ENCODE data around the gene PIGO.

Gene PIGO

GRCh38 chr9:35102769-35103659 lies 6.6 kb upstream of the PIGO start, which contains the start of gene STOML2:
Gene STOML2, minus strand, starts transcription at chr9:35103131. Its CDS starts 37 bp downstream, at chr9:35103094.
- peak within 1 kb of the TSS; percentile 66 for H3K4me3 ChIP-seq (ENCODE audit: low read length)
- H3K4me1 ChIP-seq (ENCODE audit: insufficient read depth, low read length): peaks cover 32% of the 10 kb centered on the region
- H2AFZ ChIP-seq (ENCODE audit: low read depth, low read length): peak within 1 kb of the TSS; percentile 13
- H3K9me3 ChIP-seq (ENCODE audit: low read length): no peaks in the 10 kb centered on the region
- H3K27me3 ChIP-seq (ENCODE audit: insufficient read depth, low read length): no peaks in the 10 kb centered on the region
- H3K36me3 ChIP-seq (ENCODE audit: insufficient read depth, low read length): peaks cover 44% of the 10 kb centered on the region

- Histone ChIP-seq H3K27me3 (ENCODE audit: insufficient read depth, low read length) (no peaks in the 10 kb centered on the region), H3K9me3 (ENCODE audit: low read length) (no peaks in the 10 kb centered on the region), H2AFZ (ENCODE audit: low read depth, low read length) (peak overlapping the region; percentile 13), H3K4me3 (ENCODE audit: low read length) (peak overlapping the region; percentile 66), H3K36me3 (ENCODE audit: insufficient read depth, low read length) (peaks cover 43% of the 10 kb centered on the region), H3K4me1 (ENCODE audit: insufficient read depth, low read length) (peaks cover 32% of the 10 kb centered on the region)
These were observed 6.0 kb upstream of the PIGO start for GRCh38 chr9:35102465-35102768.

DNA sequence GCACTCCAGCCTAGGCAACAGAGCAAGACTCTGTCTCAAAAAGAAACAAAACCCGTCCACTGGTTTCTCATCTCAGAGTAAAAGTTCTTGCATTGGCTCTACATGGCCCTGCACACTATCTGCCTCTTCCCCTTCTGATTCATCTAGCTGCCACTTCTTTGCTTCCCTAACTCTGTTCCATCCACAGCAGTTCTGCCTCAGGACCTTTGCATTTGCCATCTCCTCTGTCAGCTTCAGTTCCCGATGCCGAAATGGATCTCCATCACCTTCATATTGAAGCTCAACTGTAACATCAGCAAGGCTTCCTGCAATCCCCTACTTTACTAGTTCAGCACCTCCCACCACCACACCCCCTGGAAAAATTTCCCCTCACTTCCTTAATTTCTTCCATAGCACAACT lies 1.2 kb upstream of the PIGO start:
- no peak overlapping the region for H2AFZ ChIP-seq (ENCODE audit: low read depth, low read length)
- H3K4me1 ChIP-seq (ENCODE audit: insufficient read depth, low read length): peaks cover 20% of the 10 kb centered on the region
- H3K27me3 ChIP-seq (ENCODE audit: insufficient read depth, low read length): no peaks in the 10 kb centered on the region
- peaks cover 32% of the 10 kb centered on the region for H3K36me3 ChIP-seq (ENCODE audit: insufficient read depth, low read length)
- no peak overlapping the region for H3K4me3 ChIP-seq (ENCODE audit: low read length)
- no peaks in the 10 kb centered on the region for H3K9me3 ChIP-seq (ENCODE audit: low read length)

GRCh38 chr9:35091536-35091935 lies 4.9 kb downstream of the PIGO start:
- Histone ChIP-seq H3K9me3 (ENCODE audit: low read length) (no peaks in the 10 kb centered on the region), H3K27me3 (ENCODE audit: insufficient read depth, low read length) (no peaks in the 10 kb centered on the region), H3K4me3 (ENCODE audit: low read length) (no peak overlapping the region), H3K4me1 (ENCODE audit: insufficient read depth, low read length) (peaks cover 8% of the 10 kb centered on the region), H2AFZ (ENCODE audit: low read depth, low read length) (no peak overlapping the region), H3K36me3 (ENCODE audit: insufficient read depth, low read length) (peaks cover 60% of the 10 kb centered on the region)

DNA sequence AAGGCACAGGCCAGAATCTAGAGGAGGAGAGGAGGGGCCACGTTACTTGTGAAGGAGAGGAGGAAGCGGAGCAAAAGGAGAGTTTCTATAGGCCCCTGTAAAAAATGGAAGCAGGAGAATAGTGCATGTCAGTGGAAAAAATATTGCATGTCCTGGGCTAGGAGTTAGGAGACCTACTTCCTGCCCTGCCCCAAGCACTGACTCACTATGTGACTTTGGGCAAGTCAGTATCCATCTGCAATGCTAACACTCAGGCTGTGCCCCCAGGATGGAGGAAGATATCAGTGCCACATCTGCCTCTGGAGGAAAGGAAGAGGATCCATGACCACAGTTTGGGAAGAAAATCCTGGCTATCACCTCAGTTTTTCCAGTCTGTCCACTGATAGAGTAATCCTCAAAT lies 7.0 kb downstream of the PIGO start:
- H3K4me1 ChIP-seq (ENCODE audit: insufficient read depth, low read length): no peaks in the 10 kb centered on the region
- no peaks in the 10 kb centered on the region for H3K9me3 ChIP-seq (ENCODE audit: low read length)
- H3K27me3 ChIP-seq (ENCODE audit: insufficient read depth, low read length): no peaks in the 10 kb centered on the region
- H3K36me3 ChIP-seq (ENCODE audit: insufficient read depth, low read length): peaks cover 61% of the 10 kb centered on the region
- no peak overlapping the region for H3K4me3 ChIP-seq (ENCODE audit: low read length)
- H2AFZ ChIP-seq (ENCODE audit: low read depth, low read length): no peak overlapping the region

DNA sequence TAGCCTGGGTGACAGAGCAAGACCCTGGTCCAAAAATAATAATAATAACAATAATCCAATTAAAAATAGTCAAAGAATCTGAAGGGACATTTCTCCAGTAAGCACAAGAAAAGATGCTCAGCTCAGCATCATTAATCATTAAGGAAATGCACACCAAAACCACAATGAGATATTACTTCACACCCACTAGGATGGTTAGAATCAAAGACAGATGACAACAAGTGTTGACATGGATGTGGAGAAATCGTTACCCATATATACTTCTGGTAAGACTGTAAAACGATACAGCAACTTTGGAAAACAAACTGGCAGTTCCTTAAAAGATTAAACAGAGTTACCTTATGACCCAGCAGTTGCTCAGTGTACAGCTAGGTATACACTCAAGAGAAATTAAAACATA lies 11.3 kb downstream of the PIGO start:
- Histone ChIP-seq H3K4me3 (ENCODE audit: low read length) (no peak overlapping the region), H3K27me3 (ENCODE audit: insufficient read depth, low read length) (no peaks in the 10 kb centered on the region), H3K9me3 (ENCODE audit: low read length) (no peaks in the 10 kb centered on the region), H2AFZ (ENCODE audit: low read depth, low read length) (no peak overlapping the region), H3K36me3 (ENCODE audit: insufficient read depth, low read length) (peaks cover 28% of the 10 kb centered on the region), H3K4me1 (ENCODE audit: insufficient read depth, low read length) (peaks cover 3% of the 10 kb centered on the region)

DNA sequence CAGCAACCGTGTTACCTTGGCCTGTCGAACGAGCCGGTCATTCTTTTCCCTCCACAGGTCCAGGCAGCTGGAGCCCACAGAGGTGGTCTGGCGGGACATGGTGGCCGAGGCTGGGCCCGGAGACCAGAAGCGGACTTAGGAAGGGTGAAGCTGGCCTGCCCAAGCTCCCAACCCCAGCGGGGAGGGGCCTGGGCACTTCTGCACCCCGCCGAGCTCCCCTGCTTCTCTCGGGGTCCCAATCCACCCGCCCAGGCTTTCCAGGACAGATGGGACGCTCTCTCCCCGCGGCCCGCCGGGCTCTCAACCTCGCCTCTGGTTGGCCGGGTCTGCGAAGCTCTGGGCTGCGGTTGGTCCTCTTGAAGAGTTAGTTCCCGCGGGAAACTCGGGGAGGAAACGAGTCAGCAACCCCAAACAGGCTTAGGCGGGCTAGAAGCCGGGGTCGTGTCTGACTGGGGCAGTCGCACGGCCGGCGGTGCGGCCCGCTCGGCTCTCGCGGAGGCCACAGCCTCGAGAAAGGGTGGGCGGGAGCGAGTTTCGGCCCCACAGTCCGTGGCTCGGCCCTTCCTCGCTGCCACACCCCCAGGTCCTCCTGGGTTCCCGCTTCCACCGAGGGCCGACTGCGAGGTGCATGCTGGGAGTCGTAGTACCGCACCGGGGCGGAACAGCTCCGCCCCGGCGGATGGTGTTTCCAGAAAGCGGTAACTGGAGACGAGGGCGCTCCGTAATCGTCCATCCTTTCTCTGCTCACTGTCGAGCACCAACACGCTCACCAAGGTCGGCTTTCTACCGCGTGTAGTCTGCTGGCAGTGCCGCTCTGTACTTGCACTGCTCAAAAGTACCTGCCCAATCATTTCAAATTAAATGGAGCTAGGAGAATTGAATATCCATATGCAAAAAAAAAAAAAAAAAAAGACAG lies 16.7 kb downstream of the PIGO start, which contains the start of gene FANCG:
Gene FANCG, minus strand, starts transcription at position 517 of the 916 bp plus-strand sequence. Its CDS starts 418 bp downstream, at position 99.
- Histone ChIP-seq H3K4me1 (ENCODE audit: insufficient read depth, low read length) (peaks cover 19% of the 10 kb centered on the region), H3K9me3 (ENCODE audit: low read length) (no peaks in the 10 kb centered on the region), H3K4me3 (ENCODE audit: low read length) (peak within 1 kb of the TSS; percentile 60), H3K27me3 (ENCODE audit: insufficient read depth, low read length) (no peaks in the 10 kb centered on the region), H2AFZ (ENCODE audit: low read depth, low read length) (peak within 1 kb of the TSS; percentile 43), H3K36me3 (ENCODE audit: insufficient read depth, low read length) (peaks cover 24% of the 10 kb centered on the region)

- H3K36me3 ChIP-seq (ENCODE audit: insufficient read depth, low read length): peaks cover 30% of the 10 kb centered on the region
- no peaks in the 10 kb centered on the region for H3K27me3 ChIP-seq (ENCODE audit: insufficient read depth, low read length)
These were observed 17.4 kb downstream of the PIGO start for GRCh38 chr9:35079041-35079425.

DNA sequence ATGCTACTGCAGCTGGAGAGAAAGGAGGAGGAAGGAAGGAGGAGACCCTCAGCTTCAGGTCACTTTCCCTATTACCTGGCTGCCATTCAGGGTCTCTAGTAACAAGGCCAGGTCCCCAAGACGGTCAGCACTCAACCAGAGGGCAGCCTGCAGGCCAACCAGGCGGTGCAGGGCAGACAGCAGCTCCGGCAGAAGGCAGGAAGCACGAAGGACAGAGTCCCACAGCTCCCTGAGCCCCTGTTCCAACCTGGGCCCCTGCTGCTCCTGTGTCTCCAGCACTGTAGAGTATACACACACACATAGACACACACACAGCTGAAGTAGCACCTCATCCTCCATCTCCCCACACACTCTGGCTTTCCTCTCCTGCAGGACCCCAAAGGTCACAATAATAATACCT lies 18.3 kb downstream of the PIGO start:
- Histone ChIP-seq H2AFZ (ENCODE audit: low read depth, low read length) (no peak overlapping the region), H3K9me3 (ENCODE audit: low read length) (no peaks in the 10 kb centered on the region), H3K4me3 (ENCODE audit: low read length) (peak overlapping the region; percentile 60), H3K4me1 (ENCODE audit: insufficient read depth, low read length) (peaks cover 23% of the 10 kb centered on the region), H3K27me3 (ENCODE audit: insufficient read depth, low read length) (no peaks in the 10 kb centered on the region), H3K36me3 (ENCODE audit: insufficient read depth, low read length) (peaks cover 37% of the 10 kb centered on the region)

More at GRCh38 chr9:35079041-35079425, 17.4 kb downstream of the PIGO start:
- Histone ChIP-seq H3K4me1 (ENCODE audit: insufficient read depth, low read length) (peaks cover 19% of the 10 kb centered on the region), H3K9me3 (ENCODE audit: low read length) (no peaks in the 10 kb centered on the region), H2AFZ (ENCODE audit: low read depth, low read length) (peak overlapping the region; percentile 43), H3K4me3 (ENCODE audit: low read length) (peak overlapping the region; percentile 60)

DNA sequence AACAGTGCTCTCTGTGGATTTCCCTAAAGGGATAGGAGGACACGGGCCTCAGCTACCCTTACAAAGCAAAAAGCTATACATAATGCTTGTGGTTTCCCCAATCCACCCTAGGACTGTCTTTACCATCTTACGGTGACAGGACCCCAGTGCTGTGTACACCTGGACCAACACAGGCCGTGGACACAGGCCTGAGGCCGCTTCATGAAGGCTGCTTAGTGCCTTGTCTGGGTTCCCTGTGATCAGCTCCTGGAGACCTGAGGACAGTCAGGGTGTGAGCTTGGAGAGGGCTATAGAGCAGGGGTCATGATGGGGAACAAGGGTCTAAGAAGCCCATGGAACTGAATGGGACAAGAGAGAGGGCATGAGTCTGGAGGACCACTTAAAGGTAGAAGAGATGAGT lies 19.5 kb downstream of the PIGO start:
- H3K4me1 ChIP-seq (ENCODE audit: insufficient read depth, low read length): peaks cover 27% of the 10 kb centered on the region
- no peak overlapping the region for H3K4me3 ChIP-seq (ENCODE audit: low read length)
- H3K9me3 ChIP-seq (ENCODE audit: low read length): no peaks in the 10 kb centered on the region
- no peak overlapping the region for H2AFZ ChIP-seq (ENCODE audit: low read depth, low read length)
- peaks cover 37% of the 10 kb centered on the region for H3K36me3 ChIP-seq (ENCODE audit: insufficient read depth, low read length)
- no peaks in the 10 kb centered on the region for H3K27me3 ChIP-seq (ENCODE audit: insufficient read depth, low read length)

GRCh38 chr9:35075358-35075757 lies 21.0 kb downstream of the PIGO start:
- Histone ChIP-seq H3K4me3 (ENCODE audit: low read length) (no peak overlapping the region), H3K9me3 (ENCODE audit: low read length) (no peaks in the 10 kb centered on the region), H2AFZ (ENCODE audit: low read depth, low read length) (no peak overlapping the region), H3K27me3 (ENCODE audit: insufficient read depth, low read length) (no peaks in the 10 kb centered on the region), H3K4me1 (ENCODE audit: insufficient read depth, low read length) (peaks cover 34% of the 10 kb centered on the region), H3K36me3 (ENCODE audit: insufficient read depth, low read length) (peaks cover 37% of the 10 kb centered on the region)

- no peaks in the 10 kb centered on the region for H3K27me3 ChIP-seq (ENCODE audit: insufficient read depth, low read length)
- no peak overlapping the region for H3K4me3 ChIP-seq (ENCODE audit: low read length)
- no peak overlapping the region for H2AFZ ChIP-seq (ENCODE audit: low read depth, low read length)
- H3K36me3 ChIP-seq (ENCODE audit: insufficient read depth, low read length): peaks cover 41% of the 10 kb centered on the region
- H3K4me1 ChIP-seq (ENCODE audit: insufficient read depth, low read length): peaks cover 37% of the 10 kb centered on the region
- H3K9me3 ChIP-seq (ENCODE audit: low read length): no peaks in the 10 kb centered on the region
These were observed 21.6 kb downstream of the PIGO start for GRCh38 chr9:35074791-35075190.

DNA sequence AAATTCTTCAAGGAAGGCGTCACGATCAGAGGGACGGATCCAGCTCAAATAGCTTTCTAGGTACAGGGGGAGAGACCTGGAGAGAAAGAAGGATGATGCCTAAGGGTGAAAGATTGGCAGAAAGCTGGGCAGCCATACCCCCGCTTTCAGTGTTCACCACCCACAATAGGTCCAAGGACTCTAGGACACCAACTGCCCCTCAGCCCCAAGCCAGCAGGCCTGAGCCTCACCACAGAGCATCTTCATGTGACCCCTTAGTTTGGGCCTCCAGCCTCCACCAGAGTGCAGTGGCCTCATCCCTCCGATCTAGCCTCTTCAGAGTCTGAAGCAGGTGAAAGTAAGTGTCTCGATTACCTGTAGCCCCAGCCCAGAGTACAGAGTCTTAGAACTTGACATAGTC lies 22.2 kb downstream of the PIGO start:
- Histone ChIP-seq H3K27me3 (ENCODE audit: insufficient read depth, low read length) (no peaks in the 10 kb centered on the region), H3K4me3 (ENCODE audit: low read length) (no peak overlapping the region), H2AFZ (ENCODE audit: low read depth, low read length) (no peak overlapping the region), H3K36me3 (ENCODE audit: insufficient read depth, low read length) (peaks cover 41% of the 10 kb centered on the region), H3K4me1 (ENCODE audit: insufficient read depth, low read length) (peaks cover 35% of the 10 kb centered on the region), H3K9me3 (ENCODE audit: low read length) (no peaks in the 10 kb centered on the region)

Data from neuron (in vitro differentiated cells).